GM19324 (cell line): ENCODE data around the gene TBC1D9B.

Experiments used
- ATAC-seq: cut with Tn5 transposase; IDR thresholded peaks from one replicate; pipeline ENCODE4 v1.9.1; 2021; ENCODE audit warnings: mild to moderate bottlenecking, moderate library complexity; ENCODE audit not compliant: unreplicated experiment, low FRiP score

TBC1D9B gene

DNA sequence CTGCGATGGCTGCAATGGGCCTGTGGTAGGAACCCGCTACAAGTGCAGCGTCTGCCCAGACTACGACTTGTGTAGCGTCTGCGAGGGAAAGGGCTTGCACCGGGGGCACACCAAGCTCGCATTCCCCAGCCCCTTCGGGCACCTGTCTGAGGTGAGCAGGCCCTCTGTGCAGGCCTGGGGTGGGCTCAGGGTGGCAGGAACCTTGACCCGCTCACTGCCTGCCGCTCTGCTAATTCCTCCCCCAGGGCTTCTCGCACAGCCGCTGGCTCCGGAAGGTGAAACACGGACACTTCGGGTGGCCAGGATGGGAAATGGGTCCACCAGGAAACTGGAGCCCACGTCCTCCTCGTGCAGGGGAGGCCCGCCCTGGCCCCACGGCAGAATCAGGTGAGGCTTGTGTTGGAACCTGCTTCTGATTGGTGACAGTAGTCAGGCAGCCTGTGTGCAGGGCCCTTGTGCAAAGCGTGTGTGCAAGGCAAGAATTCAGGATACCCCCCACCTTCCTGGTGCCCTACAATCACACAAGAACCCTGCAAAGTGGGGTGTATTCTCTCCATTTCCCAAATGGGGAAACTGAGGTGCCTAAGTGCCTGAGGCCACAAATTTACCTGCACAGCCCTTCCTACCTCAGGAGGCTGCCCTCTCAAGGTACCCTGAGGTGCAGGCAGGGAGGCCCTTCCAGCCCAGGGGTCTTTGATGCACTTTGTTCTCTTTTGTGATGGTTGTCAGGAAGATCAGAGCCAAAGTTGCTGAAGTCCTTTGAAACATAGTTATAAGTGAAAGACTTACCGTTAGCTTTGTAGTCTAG is 83.6 kb downstream of the TBC1D9B start:
- ATAC-seq, result no peak

DNA sequence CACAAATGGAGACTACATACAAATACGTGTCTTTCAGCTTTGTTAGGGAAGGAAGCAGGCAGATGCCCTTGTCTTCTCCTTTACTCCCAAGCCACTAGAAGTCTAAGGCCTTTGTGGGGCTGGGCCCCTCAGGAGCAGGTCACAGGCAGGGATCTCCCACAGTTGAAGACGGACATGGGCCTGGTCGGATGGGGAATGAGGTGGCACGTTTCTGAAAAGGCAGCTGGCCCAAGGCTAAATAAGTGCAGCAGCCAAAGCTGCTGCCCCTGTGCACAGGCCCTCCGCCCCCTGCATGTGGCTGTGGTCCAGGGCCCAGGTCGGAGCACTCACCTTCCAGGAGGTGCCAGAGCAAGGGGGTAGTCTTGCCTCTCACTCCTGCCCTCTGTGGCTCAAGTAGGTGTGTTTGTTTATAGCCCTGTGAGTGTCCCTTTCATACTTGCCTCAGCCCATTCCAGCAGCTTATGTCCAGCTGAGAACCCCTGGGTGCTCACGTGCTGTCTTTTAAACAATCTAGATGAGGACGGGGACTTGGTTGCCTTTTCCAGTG is 85.2 kb downstream of the TBC1D9B start:
- ATAC-seq, result no peak

DNA sequence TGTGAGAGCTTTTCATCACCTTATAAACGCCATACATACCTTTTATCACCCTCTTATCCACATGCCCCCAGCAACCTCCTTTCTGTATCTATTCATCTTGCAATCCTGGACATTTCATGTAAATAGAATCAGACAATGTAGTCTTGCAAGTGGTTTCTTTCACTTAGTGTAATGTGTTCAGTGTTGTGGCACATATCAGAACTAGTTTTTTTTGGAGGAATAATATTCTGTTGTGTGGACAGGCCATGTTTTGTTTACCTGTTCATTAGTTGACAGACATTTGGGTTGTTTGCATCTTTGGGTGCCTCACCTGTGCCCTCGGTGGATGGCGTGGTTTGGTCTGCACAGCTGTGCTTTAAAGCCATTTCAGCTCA is 85.7 kb downstream of the TBC1D9B start:
- ATAC-seq, result no peak

DNA sequence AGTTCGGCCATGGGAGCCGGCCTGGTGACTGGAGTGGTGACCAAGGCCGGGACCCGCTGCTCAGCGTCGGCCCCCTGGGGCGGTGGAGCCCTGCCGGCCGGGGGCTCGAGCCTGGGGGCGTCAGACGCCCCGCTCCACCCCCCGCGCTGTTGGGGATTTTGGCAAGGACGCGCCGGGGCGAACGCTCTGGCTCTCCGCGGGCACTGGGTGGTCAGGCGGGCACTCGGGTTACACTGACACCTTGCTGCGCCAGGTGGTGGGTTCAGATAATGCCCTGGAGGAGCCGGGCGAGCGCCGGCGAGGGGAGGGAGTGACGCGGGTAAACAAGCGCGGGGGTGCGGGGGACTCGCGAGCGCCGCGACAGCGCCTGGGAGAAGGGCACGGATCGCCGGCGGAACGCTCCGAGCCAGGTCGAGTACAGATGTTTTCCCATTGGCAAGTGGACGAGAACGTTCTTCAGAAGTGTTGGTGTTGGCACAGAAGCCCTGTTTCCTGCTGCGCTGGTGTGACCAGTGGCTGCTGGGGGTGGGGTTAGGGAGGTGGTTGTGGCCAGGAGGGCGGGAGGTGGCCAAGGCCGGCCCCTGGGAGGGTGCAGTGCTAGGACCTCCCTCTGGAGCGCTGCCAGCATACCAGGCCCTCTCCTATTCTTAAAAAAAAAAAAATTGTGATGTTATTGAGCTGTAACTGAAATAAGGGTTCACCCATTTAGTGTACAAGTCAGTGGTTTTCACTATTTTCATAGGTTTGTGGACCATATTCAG is 86.2 kb downstream of the TBC1D9B start:
- peak; percentile 48 for ATAC-seq

DNA sequence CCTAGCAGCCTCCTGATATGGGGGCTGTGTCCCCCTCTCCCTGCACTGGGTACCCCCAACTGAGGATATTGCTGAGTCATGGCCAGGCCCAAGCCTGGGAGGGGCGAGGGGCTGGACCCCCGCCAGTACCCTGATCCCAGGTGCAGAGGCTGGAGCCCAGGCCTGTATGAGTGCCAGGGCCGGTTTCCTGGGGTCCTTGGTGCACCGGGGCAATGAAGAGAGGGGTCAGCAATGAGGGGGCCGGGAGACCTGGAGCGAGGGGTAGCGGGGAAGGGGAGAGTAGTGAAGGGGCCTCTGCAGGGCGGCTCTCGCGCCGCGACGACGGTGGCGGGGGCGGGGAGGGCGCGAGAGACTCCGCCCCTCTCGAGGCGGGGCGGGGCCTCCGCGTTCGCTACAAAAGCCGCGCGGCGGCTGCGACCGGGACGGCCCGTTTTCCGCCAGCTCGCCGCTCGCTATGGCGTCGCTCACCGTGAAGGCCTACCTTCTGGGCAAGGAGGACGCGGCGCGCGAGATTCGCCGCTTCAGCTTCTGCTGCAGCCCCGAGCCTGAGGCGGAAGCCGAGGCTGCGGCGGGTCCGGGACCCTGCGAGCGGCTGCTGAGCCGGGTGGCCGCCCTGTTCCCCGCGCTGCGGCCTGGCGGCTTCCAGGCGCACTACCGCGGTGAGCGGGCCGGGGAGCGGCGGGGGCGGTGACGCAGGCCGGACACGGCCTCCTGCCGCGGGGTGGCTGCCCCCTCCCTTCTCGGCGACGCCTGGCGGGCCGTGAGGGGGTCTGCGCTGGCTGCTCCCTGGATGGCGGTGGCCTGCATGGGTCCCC is 87.0 kb downstream of the TBC1D9B start, which contains the start of gene SQSTM1:
SQSTM1 (plus strand) TSS at position 423 of the 815 bp plus-strand sequence; CDS start at position 455, 32 bp downstream.
- peak; percentile 55 for ATAC-seq

DNA sequence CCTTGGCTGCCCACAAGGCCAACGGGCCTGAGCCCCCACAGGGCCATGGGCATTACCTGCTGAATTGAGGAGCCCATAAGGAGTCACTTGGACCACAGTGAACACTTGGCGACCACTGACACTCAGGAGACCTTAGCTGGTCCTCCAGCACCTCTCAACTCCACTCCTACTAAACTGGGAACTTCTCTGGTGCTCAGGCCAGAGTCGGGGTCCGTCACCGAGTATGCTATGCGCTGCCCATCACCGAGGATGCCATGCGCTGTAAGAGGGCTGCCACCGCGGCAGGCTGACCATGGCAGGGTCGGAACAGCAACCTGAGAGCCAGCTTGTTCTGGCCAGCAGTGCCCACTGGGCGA is 87.6 kb downstream of the TBC1D9B start:
- ATAC-seq, result no peak

DNA sequence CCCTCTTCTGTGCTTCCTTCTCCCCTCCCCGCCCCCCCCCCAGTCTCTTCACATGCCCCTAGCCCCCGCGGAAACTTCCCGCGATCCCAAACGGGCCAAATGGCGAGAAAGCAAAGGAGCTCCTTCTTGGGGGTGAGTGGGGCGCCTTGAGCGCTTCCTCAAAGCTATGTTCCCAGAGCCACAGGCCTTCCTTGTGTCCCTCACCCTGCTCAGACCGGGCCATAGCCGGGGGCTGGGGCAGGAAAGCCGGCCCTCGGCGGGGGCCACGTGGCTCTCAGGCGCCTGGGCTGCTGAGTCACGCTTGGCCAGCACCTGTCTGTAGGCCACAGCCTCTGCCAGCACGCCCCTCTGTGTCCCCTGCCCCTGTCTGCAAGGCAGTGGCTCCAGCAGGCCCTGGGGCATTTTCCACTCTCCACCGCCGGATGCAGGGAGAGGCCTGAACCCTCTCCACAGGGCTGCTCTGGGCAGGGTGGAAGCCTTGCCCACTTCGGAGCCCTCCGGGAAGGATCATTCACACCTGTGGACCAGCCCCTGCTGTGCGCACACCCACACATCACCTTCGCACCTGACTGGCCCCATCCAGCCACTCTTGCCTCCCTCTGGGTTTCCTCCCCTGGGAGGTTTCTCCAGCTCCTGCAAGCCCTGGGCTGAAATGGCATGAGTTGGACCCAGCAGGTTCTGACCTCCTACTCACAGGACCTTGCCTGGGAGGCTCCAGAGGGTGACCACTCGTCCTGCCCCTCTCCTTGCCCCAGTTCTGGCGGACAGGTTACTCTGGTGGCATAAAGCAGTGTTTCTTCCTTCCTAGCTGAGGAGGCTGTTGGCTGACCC is 88.2 kb downstream of the TBC1D9B start:
- ATAC-seq, result no peak

DNA sequence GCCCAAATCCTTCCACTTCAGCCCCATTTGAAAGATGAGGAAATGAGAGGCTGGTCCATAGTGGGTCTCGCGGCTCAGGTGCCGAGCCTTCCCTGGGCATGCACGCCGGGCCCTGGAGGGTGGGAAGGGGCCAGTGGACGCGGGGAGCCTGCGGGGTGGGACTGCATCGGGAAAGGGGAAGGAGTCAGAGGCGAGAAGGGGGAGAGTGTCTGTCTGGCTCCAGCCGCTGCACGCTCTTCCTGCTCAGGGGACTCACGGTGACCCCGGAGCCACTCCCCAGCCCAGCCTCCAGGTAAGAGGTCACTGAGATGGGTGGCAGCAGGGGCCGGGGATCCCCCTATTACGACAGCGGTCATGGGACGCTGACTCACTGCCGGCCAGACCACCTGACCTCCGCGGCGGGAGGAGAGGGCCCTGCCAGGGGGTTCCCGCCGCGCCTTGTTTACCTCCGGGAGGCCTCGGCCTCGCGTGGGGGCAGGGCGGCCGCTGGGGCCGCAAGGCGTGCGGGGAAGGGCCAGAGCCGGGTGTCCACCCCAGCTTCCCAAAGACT is 88.9 kb downstream of the TBC1D9B start:
- ATAC-seq, result peak; percentile 69

DNA sequence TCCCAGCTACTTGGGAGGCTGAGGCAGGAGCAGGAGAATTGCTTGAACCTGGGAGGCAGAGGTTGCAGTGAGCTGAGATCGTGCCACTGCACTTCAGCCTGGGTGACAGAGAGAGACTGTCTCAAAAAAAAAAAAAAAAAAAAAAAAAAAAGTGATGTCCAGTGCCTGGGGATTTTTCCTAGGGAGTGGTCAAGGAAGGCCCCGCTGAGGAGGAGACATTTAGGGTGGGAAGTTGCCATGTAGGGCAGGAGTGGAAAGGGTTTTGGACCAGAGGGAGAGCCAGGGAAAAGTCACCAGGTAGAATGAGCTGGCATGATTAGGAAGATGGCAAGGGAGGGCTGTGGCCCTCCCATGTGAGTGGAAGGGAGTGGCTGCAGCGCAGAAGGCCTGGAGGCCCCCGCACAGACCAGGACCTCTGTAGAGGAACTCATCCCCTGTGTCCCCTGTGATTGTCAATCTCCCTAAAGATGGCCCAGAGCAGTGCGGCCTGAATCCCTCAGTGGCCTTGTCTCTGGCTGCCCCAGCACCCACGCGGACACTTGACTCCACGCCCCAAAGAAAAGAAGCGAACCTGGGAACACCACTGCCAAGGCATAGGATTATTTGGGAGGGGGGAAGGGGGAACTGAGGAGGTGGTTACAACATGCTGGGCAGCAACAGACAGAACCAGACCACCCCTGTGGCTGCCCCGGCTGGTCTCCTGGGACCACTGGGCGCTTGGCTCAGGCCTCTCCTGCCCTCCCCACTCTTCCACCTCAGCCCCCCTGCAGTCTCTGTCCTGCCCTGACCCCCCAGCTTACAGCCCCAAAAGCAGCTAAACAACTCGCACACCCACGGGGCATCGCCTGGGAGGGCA is 89.6 kb downstream of the TBC1D9B start:
- no peak for ATAC-seq

DNA sequence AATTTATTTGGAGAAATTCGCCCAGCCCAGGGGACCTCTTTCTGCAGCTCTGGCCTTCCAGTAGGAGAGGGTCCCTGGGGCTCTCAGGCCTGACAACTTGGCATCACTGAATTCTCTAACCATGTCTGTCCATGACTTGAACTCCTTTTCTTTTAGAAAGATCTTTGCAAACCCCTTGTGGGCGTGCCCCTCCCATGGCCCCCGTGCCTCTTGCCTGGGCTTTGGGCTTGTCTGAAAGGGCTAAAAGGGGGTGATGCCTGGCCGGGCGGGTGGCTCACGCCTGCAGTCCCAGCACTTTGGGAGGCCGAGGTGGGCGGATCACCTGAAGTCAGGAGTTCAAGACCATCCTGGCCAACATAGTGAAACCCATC is 90.2 kb downstream of the TBC1D9B start:
- no peak for ATAC-seq

DNA sequence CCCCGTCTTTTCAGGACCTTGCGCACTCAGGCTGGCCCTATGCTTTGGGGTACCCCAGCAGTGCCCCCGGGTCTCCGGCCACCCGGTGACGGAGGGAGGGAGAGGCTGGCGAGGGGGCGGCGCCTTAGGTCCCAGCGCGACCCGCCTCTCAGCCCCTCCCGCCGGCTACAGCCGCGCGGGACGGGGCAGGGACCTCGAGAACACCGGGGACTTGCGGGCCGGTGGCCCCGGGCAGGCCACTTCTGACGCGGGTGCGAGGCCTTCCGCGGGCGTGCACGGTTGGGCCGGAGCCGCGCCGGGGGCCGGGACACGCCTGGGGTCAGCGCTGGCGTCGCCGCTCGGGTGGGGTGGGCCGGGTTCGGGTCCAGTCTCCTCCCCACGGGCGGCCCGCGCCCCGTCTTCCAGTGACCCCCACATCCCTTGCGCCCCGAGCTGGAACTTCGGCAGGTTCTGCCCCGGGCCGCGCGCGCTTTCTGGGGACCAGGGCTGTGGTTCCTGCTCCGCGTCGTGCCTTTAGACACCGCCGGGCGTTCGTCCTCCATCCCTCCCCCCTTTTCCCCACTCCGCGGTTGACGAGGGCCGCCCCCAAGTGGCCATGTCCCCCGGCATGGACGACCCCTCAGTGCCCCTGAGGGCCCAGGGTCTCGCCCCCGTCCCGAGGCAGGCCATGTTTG is 90.8 kb downstream of the TBC1D9B start:
- ATAC-seq, result no peak

DNA sequence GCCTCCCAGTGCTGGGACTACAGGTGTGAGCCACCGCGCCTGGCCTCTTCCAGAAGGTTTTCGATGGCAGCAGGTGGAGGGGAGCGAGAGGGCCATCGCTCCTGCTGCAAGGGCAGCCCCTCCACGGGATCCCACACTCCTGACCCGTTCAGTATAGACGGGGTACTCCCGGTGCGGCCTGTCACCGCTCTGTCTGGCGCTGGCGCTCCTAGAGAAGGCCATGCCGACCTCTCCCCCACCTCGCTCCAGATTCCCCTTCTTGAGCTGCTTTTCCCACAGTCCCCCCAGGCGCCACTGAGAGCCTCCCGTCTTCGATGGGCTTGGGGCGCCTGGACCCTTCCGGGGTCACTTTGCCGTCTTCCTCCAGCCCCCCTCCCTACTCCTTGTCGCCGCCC is 91.3 kb downstream of the TBC1D9B start:
- ATAC-seq, result no peak

DNA sequence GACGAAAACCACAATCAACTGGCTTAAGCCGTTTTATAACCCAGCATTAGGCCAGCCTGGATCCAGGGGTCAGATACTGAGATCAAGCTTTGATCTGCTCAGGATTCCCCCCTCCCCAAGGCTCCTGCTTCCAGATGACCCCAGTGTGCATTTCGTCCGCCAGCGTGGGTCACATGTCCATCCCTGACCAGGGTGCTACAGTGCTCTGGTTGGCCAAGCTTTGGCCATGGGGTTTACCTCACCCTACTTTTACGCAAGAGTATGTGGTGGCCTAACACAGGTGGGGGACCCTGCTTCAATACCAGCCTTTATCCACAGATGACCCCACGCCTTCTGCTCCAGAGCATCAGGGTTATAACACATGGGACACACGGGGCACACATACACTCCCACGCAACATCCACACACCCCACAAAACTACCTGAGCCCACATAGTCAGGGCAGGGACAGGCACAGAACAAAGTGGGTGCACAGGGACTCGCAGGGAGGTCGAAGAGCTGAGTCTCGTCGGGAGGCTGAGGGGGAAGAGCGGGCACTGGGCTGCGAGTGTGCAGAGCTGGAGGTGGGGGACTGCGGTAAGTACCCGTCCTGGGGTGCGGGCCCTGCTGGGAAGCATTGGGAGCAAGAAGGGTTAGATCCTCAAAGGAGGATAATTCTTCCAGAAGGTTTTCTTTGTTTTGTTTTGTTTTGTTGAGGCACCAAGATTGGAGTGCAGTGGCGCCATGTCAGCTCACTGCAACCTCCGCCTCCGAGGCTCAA is 92.0 kb downstream of the TBC1D9B start:
- no peak for ATAC-seq

DNA sequence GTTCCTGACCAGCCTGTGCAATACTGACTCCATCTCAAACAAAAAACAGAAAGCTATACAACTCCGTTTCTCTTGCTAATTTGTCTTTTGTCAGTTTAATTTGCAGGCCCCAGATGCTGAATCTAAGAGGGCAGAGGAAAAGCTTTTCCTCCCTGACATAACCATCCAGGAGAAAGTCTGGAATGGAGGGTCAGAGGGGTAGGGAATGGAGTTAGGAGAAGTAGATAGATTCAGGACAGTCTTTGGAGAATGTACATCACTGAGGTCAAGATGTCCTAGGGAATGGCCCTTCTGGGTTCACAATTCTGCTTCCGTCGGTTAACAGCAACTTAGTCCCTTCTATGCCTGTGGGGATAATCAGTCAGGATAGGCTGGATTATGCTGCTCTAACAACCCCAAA is 93.6 kb downstream of the TBC1D9B start:
- ATAC-seq, result no peak

DNA sequence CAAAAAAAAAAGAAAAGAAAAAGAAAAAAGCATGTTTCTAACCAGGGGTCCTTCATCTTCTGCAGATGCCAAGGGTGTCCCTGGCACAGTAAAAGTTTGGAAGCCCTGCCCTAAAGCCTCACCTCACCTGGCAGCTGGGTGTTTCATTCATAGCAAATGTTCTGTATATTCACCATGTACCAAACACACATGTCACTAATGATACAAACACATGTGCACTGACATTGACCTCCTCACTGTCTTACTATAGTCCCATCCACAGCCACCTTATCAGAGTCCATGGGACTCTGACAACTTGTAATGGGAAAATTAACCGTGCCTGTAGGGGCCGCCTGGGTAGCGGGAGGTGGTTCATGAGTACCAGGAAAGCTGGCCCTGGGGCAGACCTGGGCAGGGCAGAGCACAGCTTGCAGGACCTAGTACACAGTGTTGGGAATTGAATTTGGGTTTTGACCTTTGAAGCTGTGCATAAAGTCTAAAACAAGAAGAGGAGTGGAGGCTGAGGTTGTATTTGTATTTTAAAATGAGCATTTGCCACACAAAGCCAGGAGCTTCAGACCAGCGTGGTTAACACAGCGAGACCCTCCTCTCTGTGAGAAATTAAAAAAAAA is 94.6 kb downstream of the TBC1D9B start:
- no peak for ATAC-seq

DNA sequence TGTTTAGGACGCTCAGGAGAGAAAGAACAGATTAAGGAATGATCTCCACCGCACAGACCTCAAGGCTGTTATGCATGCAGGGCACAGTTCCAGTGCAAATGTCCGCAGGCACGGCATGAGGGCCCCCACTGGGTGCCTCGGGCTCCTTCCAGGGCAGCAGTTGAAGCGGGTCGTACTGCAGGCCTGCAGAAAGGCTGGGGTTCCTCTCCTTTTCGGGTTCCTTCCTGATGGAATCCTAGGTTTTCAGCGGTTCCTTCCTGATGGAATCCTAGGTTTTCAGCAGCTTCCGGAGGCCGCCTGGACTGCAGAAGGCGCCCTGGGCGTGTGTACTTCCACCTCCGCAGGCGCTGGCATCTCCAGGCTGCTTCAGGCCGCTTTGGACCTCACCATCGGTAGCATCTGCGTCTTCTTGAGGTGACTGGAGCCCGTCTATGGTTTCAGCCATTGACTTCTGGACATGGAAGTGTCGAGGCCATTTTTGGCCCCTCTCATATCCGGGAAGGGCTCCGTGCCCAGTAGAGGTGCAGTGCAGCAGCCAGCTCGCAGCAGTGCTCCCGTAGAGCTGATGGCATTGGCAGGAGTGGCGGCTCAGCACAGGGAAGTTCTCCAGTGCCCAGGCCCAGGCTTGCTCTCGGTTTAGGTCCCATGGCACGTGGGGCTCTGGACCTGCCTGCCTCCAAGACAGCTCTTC is 95.4 kb downstream of the TBC1D9B start:
- no peak for ATAC-seq
